ENCODE measurements around the gene HIRA.

DNA sequence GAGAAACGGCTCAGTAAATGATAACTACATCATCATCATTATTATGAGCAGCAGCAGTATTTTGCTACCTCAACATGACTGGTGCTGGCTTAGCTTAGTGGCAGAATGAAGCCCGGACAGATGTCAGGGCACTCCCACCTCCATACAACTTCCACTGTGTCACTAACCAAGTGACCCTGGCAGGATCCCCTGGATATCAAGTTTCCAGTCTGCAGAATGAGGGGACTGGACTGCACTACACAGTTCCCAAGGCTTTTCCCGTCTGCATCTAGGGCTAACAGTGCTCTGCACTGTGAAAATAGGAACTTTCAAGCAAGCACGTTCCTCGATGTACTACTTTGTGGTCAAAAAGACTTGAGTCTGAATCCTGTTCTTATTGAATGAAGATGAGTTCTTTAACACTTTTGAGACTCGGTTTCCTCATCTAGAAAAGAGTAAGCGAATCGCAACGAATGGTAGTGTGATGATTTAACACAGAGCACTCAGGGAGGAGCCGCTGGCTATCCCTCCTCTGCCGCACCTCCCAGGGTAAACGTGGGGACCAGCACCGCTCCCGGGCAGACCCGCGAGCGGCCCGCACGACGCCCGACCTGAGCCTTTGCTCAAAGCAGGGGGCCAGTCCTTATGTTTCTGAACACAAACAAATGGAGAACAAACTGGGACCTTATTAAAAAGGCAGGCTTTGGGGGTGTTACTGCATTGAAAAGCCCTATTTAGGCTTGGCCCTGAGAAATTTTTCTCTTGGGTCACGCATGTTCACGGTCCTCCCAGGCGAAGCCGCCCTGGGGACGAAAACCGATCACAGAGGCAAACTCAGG lies 140.9 kb downstream of the HIRA start:
- TF ChIP-seq MAX (IDR thresholded peaks at IDR 0.05) = no peak
- TF ChIP-seq CTCF (IDR thresholded peaks at IDR 0.05; ENCODE audit: low read depth, low read length, missing input control) = no peak
- TF ChIP-seq, protein P1, sequence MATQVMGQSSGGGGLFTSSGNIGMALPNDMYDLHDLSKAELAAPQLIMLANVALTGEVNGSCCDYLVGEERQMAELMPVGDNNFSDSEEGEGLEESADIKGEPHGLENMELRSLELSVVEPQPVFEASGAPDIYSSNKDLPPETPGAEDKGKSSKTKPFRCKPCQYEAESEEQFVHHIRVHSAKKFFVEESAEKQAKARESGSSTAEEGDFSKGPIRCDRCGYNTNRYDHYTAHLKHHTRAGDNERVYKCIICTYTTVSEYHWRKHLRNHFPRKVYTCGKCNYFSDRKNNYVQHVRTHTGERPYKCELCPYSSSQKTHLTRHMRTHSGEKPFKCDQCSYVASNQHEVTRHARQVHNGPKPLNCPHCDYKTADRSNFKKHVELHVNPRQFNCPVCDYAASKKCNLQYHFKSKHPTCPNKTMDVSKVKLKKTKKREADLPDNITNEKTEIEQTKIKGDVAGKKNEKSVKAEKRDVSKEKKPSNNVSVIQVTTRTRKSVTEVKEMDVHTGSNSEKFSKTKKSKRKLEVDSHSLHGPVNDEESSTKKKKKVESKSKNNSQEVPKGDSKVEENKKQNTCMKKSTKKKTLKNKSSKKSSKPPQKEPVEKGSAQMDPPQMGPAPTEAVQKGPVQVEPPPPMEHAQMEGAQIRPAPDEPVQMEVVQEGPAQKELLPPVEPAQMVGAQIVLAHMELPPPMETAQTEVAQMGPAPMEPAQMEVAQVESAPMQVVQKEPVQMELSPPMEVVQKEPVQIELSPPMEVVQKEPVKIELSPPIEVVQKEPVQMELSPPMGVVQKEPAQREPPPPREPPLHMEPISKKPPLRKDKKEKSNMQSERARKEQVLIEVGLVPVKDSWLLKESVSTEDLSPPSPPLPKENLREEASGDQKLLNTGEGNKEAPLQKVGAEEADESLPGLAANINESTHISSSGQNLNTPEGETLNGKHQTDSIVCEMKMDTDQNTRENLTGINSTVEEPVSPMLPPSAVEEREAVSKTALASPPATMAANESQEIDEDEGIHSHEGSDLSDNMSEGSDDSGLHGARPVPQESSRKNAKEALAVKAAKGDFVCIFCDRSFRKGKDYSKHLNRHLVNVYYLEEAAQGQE (IDR thresholded peaks at IDR 0.05) = no peak
- TF ChIP-seq HNF4G (IDR thresholded peaks at IDR 0.05) = no peak
- no peak for TF ChIP-seq SP1 (IDR thresholded peaks at IDR 0.05)
